OCI-LY3 (cell line): ENCODE measurements around the gene IL17F.

Experiments used
- H2AFZ ChIP-seq: fragments of 200-600, 300-600 bp; shearing (Covaris generic); 2 replicates; pipeline ENCODE4 v1.6.0; 2014; ENCODE audit warnings: antibody characterized with exemption, low read depth, low read length
- H3K27ac ChIP-seq: fragments of 200-600, 300-600 bp; sonication (generic); 2 replicates; pipeline ENCODE4 v1.5.1; 2014; ENCODE audit warnings: mild to moderate bottlenecking, low read length, moderate library complexity, mixed read lengths
- H3K27me3 ChIP-seq: fragments of 200-600, 300-600 bp; sonication (generic); 2 replicates; pipeline ENCODE4 v1.6.1; 2014; ENCODE audit warnings: low read depth, low read length, mixed read lengths
- H3K36me3 ChIP-seq: fragments of 200-600, 300-600 bp; sonication (generic); replicated peaks from 2 replicates; pipeline ENCODE3; 2014; ENCODE audit warnings: low read depth, low read length, mixed read lengths
- H3K4me1 ChIP-seq: fragments of 300-600, 200-600 bp; sonication (generic); 2 replicates; pipeline ENCODE4 v1.6.1; 2014; ENCODE audit warnings: low read length, mixed read lengths
- H3K4me2 ChIP-seq: fragments of 200-600, 300-600 bp; sonication (generic); 2 replicates; pipeline ENCODE4 v1.6.1; 2014; ENCODE audit warnings: low read length, mixed read lengths
- H3K4me3 ChIP-seq: fragments of 300-600, 200-600 bp; sonication (generic); 2 replicates; pipeline ENCODE4 v1.5.1; 2014; ENCODE audit warnings: antibody characterized with exemption, mild to moderate bottlenecking, low read length, moderate library complexity
- H3K79me2 ChIP-seq: fragments of 300-600, 200-600 bp; shearing (Covaris generic); 2 replicates; pipeline ENCODE4 v1.6.1; 2014; ENCODE audit warnings: mild to moderate bottlenecking, low read length, mixed read lengths
- H3K9ac ChIP-seq: fragments of 300-600, 200-600 bp; shearing (Covaris generic); 2 replicates; pipeline ENCODE4 v1.6.0; 2014; ENCODE audit warnings: mild to moderate bottlenecking, low read length, moderate library complexity
- H3K9me3 ChIP-seq: fragments of 200-600, 300-600 bp; shearing (Covaris generic); 2 replicates; pipeline ENCODE4 v1.6.1; 2014; ENCODE audit warnings: low read length, mixed read lengths; ENCODE audit not compliant: insufficient read depth
- H4K20me1 ChIP-seq: fragments of 200-600, 300-600 bp; sonication (generic); 2 replicates; pipeline ENCODE4 v1.6.1; 2016; ENCODE audit warnings: low read length, mixed read lengths; ENCODE audit not compliant: insufficient read depth
- EZH2phosphoT487 ChIP-seq: fragments of 200-600 bp; shearing (Covaris generic); IDR thresholded peaks from 2 replicates; pipeline ENCODE4 v1.6.1; 2018; ENCODE audit warnings: antibody characterized with exemption, mixed run types, low read depth
- TF ChIP-seq, protein P1 (sequence below): fragments of 200-600, 300-600 bp; sonication (generic); IDR thresholded peaks from 2 replicates; pipeline ENCODE4 v1.5.1; 2014; ENCODE audit warnings: antibody characterized with exemption, low read length, low read depth

Gene IL17F

DNA sequence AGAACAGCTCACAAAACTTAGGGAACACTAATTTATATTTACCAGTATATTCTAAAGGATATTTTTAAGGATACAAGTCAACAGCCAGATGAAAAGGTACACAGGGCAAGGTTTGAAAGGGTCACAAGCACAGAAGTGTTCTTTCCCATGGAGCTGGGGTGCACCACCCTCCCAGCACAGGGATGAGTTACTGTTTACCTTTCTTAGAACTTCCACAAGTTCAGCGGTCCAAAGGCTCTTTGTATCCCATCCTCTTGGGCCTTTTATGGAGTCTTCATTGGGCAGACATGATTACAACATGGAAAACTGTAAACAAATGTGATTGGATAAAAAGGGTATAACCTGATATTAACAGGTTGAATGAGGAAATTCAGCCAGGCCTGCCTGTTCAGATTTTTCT lies 1.1 kb upstream of the IL17F start:
- no peaks in the 10 kb centered on the region for H4K20me1 ChIP-seq
- H3K27ac ChIP-seq = no peak overlapping the region
- no peaks in the 10 kb centered on the region for H3K36me3 ChIP-seq
- no peaks in the 10 kb centered on the region for H3K9me3 ChIP-seq
- H2AFZ ChIP-seq = no peak overlapping the region
- H3K4me3 ChIP-seq = no peak overlapping the region
- H3K4me2 ChIP-seq = no peak overlapping the region
- peaks cover 3% of the 10 kb centered on the region for H3K4me1 ChIP-seq
- H3K27me3 ChIP-seq = peaks cover 52% of the 10 kb centered on the region
- no peak overlapping the region for H3K9ac ChIP-seq
- no peaks in the 10 kb centered on the region for H3K79me2 ChIP-seq
- TF ChIP-seq, protein P1, sequence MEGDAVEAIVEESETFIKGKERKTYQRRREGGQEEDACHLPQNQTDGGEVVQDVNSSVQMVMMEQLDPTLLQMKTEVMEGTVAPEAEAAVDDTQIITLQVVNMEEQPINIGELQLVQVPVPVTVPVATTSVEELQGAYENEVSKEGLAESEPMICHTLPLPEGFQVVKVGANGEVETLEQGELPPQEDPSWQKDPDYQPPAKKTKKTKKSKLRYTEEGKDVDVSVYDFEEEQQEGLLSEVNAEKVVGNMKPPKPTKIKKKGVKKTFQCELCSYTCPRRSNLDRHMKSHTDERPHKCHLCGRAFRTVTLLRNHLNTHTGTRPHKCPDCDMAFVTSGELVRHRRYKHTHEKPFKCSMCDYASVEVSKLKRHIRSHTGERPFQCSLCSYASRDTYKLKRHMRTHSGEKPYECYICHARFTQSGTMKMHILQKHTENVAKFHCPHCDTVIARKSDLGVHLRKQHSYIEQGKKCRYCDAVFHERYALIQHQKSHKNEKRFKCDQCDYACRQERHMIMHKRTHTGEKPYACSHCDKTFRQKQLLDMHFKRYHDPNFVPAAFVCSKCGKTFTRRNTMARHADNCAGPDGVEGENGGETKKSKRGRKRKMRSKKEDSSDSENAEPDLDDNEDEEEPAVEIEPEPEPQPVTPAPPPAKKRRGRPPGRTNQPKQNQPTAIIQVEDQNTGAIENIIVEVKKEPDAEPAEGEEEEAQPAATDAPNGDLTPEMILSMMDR = no peak
- TF ChIP-seq EZH2phosphoT487 = no peak

DNA sequence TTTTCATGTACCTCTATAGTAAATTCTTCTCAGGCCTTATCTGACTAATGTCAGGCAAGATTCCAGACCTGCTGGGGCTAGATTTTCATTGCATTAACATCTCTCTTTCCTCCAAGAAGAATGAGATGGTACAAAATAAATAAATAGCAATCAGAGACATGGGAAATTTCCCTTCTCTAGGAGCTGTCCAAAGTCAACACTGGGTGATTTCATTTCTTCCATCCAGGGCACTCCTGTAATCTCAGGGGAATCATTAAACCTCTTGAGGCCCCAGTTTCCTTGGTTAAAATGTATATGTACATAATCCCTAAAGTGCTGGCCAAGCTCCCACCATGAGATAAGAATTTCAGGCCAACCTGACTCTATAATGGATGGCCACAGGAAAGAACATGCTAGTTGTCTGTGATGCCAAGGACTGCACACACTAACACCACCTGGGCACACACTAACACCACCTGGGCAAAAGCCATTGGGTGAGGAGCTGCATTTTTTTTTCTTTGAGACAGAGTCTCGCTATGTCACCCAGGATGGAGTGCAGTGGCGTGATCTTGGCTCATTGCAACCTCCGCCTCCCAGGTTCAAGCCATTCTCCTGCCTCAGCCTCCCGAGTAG lies 912 bp downstream of the IL17F start:
- Histone ChIP-seq H3K4me3 (no peak overlapping the region), H3K4me2 (no peak overlapping the region), H3K27ac (no peak overlapping the region), H3K9ac (no peak overlapping the region), H2AFZ (no peak overlapping the region), H3K4me1 (no peaks in the 10 kb centered on the region), H3K27me3 (peaks cover 37% of the 10 kb centered on the region), H3K36me3 (no peaks in the 10 kb centered on the region), H3K9me3 (no peaks in the 10 kb centered on the region), H4K20me1 (no peaks in the 10 kb centered on the region), H3K79me2 (no peaks in the 10 kb centered on the region)
- TF ChIP-seq, protein P1 = no peak
- no peak for TF ChIP-seq EZH2phosphoT487

DNA sequence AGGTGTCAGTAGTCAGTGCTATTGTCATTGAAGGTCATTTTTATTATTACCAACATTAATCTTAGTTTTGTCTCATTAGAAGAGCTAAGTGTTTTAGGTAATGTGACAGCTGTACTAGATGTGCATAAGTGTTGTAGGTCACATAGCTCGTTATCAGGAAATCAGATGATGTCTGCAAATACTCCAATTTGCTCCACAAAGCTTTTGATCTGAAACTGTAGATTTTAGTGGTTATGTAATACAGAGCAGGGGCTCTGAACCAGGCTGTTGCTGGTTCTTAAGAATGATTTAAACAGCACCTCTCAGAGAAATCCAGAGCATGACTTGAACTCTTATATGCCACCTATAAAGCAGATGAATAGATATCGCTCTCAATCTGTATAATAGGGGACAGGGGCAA lies 2.5 kb downstream of the IL17F start:
- H3K79me2 ChIP-seq = no peaks in the 10 kb centered on the region
- H3K27me3 ChIP-seq = peaks cover 33% of the 10 kb centered on the region
- H4K20me1 ChIP-seq = no peaks in the 10 kb centered on the region
- H3K9me3 ChIP-seq = no peaks in the 10 kb centered on the region
- no peak overlapping the region for H3K27ac ChIP-seq
- H3K36me3 ChIP-seq = no peaks in the 10 kb centered on the region
- TF ChIP-seq EZH2phosphoT487 = no peak
- no peak overlapping the region for H3K4me2 ChIP-seq
- H2AFZ ChIP-seq = no peak overlapping the region
- H3K9ac ChIP-seq = no peak overlapping the region
- no peaks in the 10 kb centered on the region for H3K4me1 ChIP-seq
- no peak overlapping the region for H3K4me3 ChIP-seq

DNA sequence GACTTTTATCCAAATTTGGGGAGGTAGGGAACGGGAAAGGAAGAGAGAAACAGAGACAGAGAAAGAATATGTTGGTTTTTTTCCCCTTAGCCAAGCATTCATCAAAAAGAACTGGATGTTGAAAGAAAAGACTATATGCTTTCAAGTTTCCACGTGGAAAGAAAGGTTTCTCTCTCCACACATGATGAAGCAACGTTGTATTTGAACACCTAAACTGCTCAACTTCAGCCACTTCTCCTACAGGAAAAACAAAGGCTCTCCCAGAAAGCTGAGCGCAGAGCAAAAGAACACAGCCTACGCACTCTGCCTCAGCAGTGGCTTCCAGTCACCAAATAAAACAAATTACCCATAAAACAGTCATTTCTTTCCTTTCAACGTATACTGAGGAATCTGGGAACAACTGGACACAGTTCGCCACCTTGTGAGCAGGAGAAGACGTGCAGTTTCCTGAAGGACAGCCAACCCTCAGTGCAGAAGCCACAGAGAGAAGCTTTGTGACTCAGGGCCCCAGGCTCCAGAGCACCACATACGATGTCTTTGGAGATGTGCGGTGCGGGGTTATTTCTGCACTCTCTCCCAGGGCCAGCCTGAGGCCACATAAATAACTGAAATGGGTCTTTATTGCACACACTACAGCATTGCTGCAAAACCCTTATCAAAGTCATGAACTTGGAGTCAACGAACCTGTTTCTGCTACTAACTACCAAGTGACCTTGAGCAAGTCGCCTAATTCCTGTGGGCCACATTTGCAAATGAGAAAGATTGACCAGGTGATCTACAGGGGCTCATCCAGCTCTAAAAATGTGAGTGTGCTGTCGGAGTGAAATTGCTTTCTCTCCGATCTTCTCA lies 10.1 kb downstream of the IL17F start:
- peaks cover 25% of the 10 kb centered on the region for H3K27me3 ChIP-seq
- peak overlapping the region; percentile 24 for H3K4me3 ChIP-seq
- peak overlapping the region; percentile 15; the same call in 1 of the 2 replicates for H2AFZ ChIP-seq
- H3K36me3 ChIP-seq = no peaks in the 10 kb centered on the region
- H3K27ac ChIP-seq = no peak overlapping the region
- peak overlapping the region; percentile 59 for H3K4me2 ChIP-seq
- no peak for TF ChIP-seq EZH2phosphoT487
- TF ChIP-seq, protein P1 = peak; percentile 89
- no peaks in the 10 kb centered on the region for H3K79me2 ChIP-seq
- H3K4me1 ChIP-seq = peaks cover 14% of the 10 kb centered on the region
- no peaks in the 10 kb centered on the region for H4K20me1 ChIP-seq
- H3K9me3 ChIP-seq = no peaks in the 10 kb centered on the region
- peak overlapping the region; percentile 11; the same call in 1 of the 2 replicates for H3K9ac ChIP-seq
